ENCODE results near the gene MED25. TPM values are rescaled to one million over a fixed set of nuclear protein-coding genes. Genes with fewer than 3 reads are reported as not detected.

The MED25 gene
- total RNA-seq, 3 donors from 2014 or later (not counting 1 experiment from before 2014, with no cell fraction given), result 64.2 to 132 (median 69.5) TPM

DNA sequence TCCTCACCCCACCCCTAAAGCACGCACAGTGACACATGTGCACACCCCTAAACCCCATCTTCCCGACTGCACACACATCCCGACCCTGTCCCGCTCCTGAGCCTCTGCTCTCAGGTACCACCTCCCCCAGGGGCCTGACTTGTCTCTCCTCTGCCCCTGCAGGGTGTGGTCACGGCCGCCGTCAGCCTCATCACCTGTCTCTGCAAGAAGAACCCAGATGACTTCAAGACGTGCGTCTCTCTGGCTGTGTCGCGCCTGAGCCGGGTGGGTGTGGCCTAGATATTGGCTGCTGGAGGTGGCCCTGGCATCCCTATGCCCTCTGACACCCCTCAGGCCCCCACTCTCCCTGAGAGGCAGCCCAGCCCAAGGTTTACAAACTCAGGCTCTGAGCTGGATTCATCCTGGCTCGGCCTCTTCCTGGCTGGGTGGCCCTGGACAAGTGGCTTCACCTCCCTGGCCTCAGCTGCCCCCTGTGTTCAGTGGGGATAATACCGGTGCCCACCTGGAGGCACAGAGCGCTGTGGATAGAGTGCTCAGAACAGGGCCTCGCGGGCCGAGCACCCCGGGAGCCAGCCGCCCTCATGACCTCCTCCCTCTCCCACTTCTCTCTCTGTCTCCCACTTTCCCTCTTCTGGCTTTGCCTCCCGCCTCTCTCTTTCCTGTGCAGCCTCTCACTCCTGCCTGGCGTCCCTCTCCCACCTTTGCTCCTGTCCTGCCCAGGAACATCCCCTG, 25.1 kb upstream of the MED25 start:
- H3K4me3 Mint-ChIP-seq, result no peak overlapping the region
- Histone ChIP-seq H3K4me3 (ENCODE audit: low read length) (no peak overlapping the region), H3K4me1 (ENCODE audit: control insufficient read depth, insufficient read depth, low read length) (no peaks in the 10 kb centered on the region), H3K27ac (ENCODE audit: low read length) (no peak overlapping the region), H3K36me3 (ENCODE audit: control insufficient read depth, insufficient read depth, low read length) (peaks cover 67% of the 10 kb centered on the region), H3K9me3 (ENCODE audit: control insufficient read depth, insufficient read depth, low read length) (no peaks in the 10 kb centered on the region), H3K27me3 (ENCODE audit: control insufficient read depth, insufficient read depth, low read length) (no peaks in the 10 kb centered on the region)
- no peaks in the 10 kb centered on the region for H3K36me3 Mint-ChIP-seq
- H3K4me1 Mint-ChIP-seq, result peaks cover 12 to 21% of the 10 kb centered on the region in 2 donors
- WGBS (ENCODE audit: insufficient coverage), result 96% methylated on average over 22 of the region's 22 CpGs
- no peak for TF ChIP-seq CTCF (IDR thresholded peaks at IDR 0.05)
- peak overlapping the region in 1 of 2 donors; percentile 40 for H3K27ac Mint-ChIP-seq
- H3K9me3 Mint-ChIP-seq, result no peaks in the 10 kb centered on the region
- DNase-seq (no peak), ATAC-seq (no peak)
- intact Hi-C loops (cut with micrococcal nuclease), result no loop called here
- H3K27me3 Mint-ChIP-seq (ENCODE audit: low read depth in 2 of 2), result no peaks in the 10 kb centered on the region

GRCh38 chr19:49793561-49793840, 24.6 kb upstream of the MED25 start:
- no peaks in the 10 kb centered on the region for H3K9me3 Mint-ChIP-seq
- Histone ChIP-seq H3K9me3 (ENCODE audit: control insufficient read depth, insufficient read depth, low read length) (no peaks in the 10 kb centered on the region), H3K4me1 (ENCODE audit: control insufficient read depth, insufficient read depth, low read length) (no peaks in the 10 kb centered on the region), H3K27me3 (ENCODE audit: control insufficient read depth, insufficient read depth, low read length) (no peaks in the 10 kb centered on the region), H3K4me3 (ENCODE audit: low read length) (no peak overlapping the region), H3K27ac (ENCODE audit: low read length) (no peak overlapping the region), H3K36me3 (ENCODE audit: control insufficient read depth, insufficient read depth, low read length) (peaks cover 68% of the 10 kb centered on the region)
- intact Hi-C loops (cut with micrococcal nuclease), result no loop called here
- no peaks in the 10 kb centered on the region for H3K36me3 Mint-ChIP-seq
- no peak overlapping the region for H3K4me3 Mint-ChIP-seq
- H3K27ac Mint-ChIP-seq, result peak overlapping the region in 1 of 2 donors; percentile 40
- ATAC-seq (no peak), DNase-seq (no peak)
- WGBS (ENCODE audit: insufficient coverage), result 92% methylated on average over 6 of the region's 6 CpGs
- no peak for TF ChIP-seq CTCF (IDR thresholded peaks at IDR 0.05)
- H3K4me1 Mint-ChIP-seq, result peaks cover 7 to 16% of the 10 kb centered on the region in 2 donors
- H3K27me3 Mint-ChIP-seq (ENCODE audit: low read depth in 2 of 2), result no peaks in the 10 kb centered on the region

GRCh38 chr19:49795615-49796014, 22.5 kb upstream of the MED25 start:
- Histone ChIP-seq H3K36me3 (ENCODE audit: control insufficient read depth, insufficient read depth, low read length) (peaks cover 78% of the 10 kb centered on the region), H3K4me3 (ENCODE audit: low read length) (no peak overlapping the region), H3K4me1 (ENCODE audit: control insufficient read depth, insufficient read depth, low read length) (no peaks in the 10 kb centered on the region), H3K27ac (ENCODE audit: low read length) (no peak overlapping the region), H3K27me3 (ENCODE audit: control insufficient read depth, insufficient read depth, low read length) (no peaks in the 10 kb centered on the region), H3K9me3 (ENCODE audit: control insufficient read depth, insufficient read depth, low read length) (no peaks in the 10 kb centered on the region)
- Mint-ChIP-seq H3K27ac (no peak overlapping the region), H3K36me3 (no peaks in the 10 kb centered on the region), H3K4me1 (peaks cover 0 to 9% of the 10 kb centered on the region in 2 donors), H3K27me3 (ENCODE audit: low read depth in 2 of 2) (no peaks in the 10 kb centered on the region), H3K4me3 (no peak overlapping the region), H3K9me3 (no peaks in the 10 kb centered on the region)
- DNase-seq (no peak), ATAC-seq (no peak)
- WGBS (ENCODE audit: insufficient coverage), result 98% methylated on average over 20 of the region's 20 CpGs
- no peak for TF ChIP-seq CTCF (IDR thresholded peaks at IDR 0.05)
- intact Hi-C loops (cut with micrococcal nuclease), result no loop called here

DNA sequence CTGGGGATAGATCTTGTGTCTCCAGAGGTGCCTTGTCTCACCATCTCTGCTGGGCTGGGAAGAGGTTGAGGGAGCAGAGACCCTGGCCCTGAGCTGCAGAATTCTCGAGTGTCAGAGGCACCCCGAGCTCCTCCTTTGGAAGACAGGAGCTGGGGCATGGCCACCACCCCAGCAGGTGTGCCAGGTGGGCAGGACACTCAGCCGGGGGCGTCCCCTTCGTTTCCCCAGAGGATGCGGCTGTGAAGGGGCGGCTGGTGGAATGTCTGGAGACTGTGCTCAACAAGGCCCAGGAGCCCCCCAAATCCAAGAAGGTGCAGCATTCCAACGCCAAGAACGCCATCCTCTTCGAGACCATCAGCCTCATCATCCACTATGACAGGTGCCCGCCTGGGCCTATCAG, 19.5 kb upstream of the MED25 start:
- DNase-seq (no peak), ATAC-seq (no peak)
- Histone ChIP-seq H3K27me3 (ENCODE audit: control insufficient read depth, insufficient read depth, low read length) (no peaks in the 10 kb centered on the region), H3K4me3 (ENCODE audit: low read length) (no peak overlapping the region), H3K36me3 (ENCODE audit: control insufficient read depth, insufficient read depth, low read length) (peaks cover 84% of the 10 kb centered on the region), H3K9me3 (ENCODE audit: control insufficient read depth, insufficient read depth, low read length) (no peaks in the 10 kb centered on the region), H3K27ac (ENCODE audit: low read length) (no peak overlapping the region), H3K4me1 (ENCODE audit: control insufficient read depth, insufficient read depth, low read length) (no peaks in the 10 kb centered on the region)
- no peaks in the 10 kb centered on the region for H3K36me3 Mint-ChIP-seq
- 96% methylated on average over 11 of the region's 11 CpGs for WGBS (ENCODE audit: insufficient coverage)
- no peak for TF ChIP-seq CTCF (IDR thresholded peaks at IDR 0.05)
- no peaks in the 10 kb centered on the region for H3K9me3 Mint-ChIP-seq
- H3K4me1 Mint-ChIP-seq, result no peaks in the 10 kb centered on the region
- H3K4me3 Mint-ChIP-seq, result no peak overlapping the region
- no peak overlapping the region for H3K27ac Mint-ChIP-seq
- intact Hi-C loops (cut with micrococcal nuclease), result no loop called here
- H3K27me3 Mint-ChIP-seq (ENCODE audit: low read depth in 2 of 2), result no peaks in the 10 kb centered on the region

All from natural killer cell (primary cell).